ENCODE measurements around the gene SIVA1.

Gene SIVA1

GRCh38 chr14:104785708-104786080 lies 32.7 kb downstream of the SIVA1 start:
- no peak for DNase-seq

- no peak for DNase-seq
Observed at GRCh38 chr14:104786091-104786586, 33.2 kb downstream of the SIVA1 start.

DNA sequence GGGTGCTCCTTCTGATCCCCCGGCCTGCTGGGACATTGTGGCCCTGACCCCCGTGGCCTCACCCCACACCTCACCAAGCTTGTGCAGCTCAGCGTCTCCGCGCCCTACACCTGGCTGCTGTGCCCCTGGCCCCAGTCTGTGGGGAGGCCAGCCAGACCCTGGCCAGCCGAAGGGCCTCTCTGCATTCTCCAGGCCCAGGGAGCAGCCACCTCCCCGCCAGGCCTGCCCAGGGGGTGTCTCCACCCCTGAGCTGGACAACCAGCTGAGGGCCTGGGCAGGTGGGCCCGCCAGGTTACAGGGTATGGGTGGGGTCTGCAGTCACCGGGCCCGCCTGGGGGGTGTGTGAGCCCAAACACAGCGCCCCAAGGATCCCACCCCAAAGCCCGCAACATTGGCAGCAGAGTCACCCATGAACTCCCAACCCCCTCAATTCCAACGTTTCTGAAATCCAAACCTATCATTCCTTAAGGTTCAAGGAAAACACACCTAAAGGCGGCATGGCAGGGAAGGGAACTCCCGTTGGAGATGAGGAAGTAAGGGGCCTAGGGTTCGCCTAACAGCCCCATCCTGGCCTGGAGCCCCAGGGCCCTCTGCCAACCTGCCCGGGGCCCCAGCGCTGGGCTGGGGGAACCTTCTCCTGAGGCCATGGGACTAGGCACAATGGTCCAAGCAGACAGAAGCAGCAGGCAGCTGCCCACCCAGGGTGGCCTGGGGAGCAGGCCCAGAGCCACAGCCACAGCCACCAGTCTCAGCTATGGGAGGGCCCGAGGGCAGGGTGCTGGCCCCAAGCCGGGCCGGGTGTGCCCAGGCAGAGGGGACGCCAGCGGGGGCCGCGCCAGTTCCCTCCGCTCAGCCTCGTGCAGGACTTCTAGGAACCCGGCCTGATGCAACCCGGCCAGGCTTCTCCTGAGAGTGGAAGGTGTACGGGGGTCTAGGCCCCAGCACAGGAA lies 34.1 kb downstream of the SIVA1 start:
- no peak for DNase-seq

DNA sequence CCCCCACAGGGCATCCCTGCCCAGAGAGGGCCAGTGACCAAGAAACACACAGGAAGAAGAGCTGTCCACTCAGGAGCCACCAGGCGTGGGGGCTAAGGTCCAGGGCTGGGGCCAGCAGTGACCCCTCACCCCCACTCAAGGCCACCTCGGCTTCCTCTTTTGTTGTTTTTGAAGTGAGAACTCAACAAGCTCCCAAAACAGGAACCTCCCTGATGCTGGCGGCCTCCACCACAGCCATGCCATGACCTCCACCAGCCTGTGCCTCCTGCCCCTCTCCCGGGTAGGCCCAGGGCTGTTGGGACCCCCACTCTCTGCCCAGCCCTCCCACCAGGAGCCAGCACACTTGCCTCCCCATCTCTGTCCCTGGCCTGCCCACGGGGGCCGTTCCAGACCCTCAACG lies 34.8 kb downstream of the SIVA1 start:
- no peak for DNase-seq

- no peak for DNase-seq
Observed at GRCh38 chr14:104788161-104788818, 35.3 kb downstream of the SIVA1 start.

GRCh38 chr14:104788873-104789663 lies 36.1 kb downstream of the SIVA1 start:
- DNase-seq, result no peak

DNA sequence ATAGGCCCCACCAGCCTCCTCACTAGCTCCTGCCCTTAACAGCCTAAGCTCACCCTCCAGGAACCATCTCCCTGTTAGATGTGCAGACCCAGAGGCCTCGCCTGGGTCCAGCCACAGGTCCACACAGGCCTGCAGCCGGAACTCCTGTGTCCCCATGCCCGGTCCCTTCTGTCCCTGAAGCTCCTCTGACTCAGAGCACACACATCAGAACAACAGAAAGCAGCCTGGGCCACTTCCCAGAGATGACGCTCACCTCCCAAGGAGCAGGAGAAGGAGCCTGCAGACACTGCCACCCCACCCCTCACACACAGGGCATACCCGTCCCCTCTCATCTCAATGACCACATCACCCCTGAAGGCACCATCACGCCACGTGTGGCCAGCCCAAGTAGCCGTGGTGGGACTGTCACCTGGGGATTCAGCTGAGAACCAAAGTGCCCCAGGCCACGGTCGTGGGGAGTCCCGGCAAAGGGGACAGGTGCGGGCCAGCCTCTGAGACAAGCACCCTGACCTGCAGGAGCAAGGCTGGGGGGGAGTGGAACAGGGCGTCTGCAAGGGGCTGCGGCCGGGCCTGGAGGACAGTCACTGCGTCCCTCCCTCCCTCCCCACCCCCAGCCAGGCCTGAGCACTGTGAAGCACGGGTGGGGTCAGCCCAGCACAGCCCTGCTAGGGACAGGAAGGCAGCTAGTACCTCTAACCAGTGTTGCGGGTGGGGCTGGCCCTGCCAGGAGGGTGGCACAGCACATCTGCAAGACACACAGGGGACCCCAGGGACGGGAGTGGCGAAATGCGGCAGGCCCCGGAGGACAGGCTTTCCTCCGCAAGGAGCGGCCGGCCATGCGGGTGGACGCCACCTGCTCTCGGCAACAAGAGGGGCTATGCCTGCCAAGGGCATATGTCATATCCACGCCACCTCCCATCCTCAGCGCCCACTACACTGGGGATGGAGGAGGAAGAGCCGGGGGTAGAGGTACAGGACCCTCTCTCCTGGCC lies 37.1 kb downstream of the SIVA1 start:
- no peak for DNase-seq

GRCh38 chr14:104791425-104791824 lies 38.5 kb downstream of the SIVA1 start:
- DNase-seq, result no peak

DNA sequence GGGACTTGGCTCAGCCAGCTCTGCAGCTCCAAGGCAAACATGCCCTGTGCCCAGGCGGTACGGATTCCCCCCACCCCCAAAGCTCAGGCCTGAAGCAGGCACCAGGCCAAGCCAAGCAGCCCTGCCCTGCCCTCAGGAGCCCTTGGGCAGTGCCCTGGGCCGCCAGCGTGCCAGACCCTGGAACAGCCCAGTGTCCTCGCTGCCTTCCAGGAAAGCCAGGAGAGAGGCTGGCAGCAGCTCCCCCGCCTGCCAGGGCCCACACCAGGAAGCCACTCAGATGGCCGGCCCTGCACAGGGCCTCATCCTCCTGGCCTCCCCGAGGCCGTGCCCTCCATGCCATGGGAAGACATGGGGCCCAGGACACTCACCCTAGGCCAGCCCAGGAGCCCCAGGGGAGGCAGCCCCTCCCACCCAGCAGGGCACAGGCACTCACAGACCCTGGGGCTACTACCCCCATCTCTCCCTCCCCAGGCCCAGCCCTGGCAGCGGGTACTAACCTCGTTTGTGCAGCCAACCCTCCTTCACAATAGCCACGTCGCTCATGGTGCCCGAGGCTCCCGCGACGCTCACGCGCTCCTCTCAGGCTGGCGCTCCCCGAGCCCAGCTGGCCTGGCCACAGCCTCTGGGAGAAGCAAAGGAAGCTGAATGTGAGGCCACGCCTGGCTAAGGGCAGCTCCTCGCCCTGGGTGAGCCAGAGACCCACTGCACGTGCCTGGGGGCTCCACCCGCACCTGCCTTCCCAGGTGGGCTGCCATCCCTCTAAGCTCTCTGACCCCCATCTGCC lies 39.3 kb downstream of the SIVA1 start:
- DNase-seq, result peak; percentile 57

- DNase-seq, result no peak
Observed at GRCh38 chr14:104792945-104793702, 40.2 kb downstream of the SIVA1 start.

DNA sequence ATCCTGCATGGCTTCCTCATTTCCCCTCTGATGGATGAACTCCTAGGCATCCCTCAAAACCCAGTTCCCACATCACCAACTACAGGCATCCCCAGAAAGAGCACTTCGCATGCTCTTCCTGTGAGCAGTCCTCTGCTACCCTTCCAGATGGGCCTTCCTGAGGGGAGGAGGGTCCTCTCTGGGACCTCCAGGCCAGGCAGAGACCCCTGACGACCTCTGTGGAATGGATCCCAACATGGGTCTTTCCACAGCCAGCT lies 40.7 kb downstream of the SIVA1 start:
- DNase-seq, result no peak

DNA sequence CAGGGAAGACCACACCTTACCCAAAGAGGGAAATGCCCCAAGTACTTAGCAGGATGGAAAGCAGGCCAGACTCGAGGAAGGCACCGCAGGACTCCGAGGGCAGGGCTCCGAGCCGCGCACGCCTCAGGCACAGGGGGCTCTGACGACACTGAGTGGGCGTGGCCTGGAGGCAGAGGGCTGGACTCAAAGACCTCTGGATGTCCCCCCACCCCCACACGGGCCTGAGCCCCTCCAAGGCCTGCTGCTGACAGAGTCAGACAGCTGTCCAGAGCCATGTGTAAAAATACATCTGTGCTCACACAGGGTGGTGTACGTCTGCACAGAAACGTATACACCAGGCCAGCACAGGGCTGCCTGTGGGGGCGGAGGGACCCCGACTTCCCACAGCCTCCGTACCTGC lies 41.2 kb downstream of the SIVA1 start:
- no peak for DNase-seq

DNA sequence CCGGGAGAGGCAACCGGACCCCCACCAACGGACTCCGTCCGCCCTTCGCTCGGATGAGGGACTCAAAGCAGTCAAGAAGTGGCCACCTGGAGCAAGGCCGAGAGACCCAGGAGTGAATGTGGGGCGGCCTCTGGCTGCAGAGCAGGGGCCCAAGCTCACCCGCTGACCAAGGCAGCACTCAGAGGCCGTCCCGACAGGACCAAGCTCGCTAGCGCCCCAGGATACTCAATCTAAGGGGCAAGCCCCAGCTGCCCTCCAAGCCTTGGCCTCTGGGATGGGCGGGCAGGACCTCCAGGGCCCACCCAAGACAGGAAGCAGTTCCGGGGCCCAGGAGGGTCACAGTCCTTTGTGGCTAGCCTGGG lies 41.7 kb downstream of the SIVA1 start:
- no peak for DNase-seq

GRCh38 chr14:104794993-104795780 lies 42.2 kb downstream of the SIVA1 start, which contains the start of gene AKT1:
Gene AKT1, minus strand, starts transcription at chr14:104795748. Its CDS starts 3,105 bp downstream, at chr14:104792643.
- no peak for DNase-seq

GRCh38 chr14:104795781-104796686 lies 43.1 kb downstream of the SIVA1 start:
- peak; percentile 41 for DNase-seq

GRCh38 chr14:104796687-104797081 lies 43.7 kb downstream of the SIVA1 start:
- no peak for DNase-seq

DNA sequence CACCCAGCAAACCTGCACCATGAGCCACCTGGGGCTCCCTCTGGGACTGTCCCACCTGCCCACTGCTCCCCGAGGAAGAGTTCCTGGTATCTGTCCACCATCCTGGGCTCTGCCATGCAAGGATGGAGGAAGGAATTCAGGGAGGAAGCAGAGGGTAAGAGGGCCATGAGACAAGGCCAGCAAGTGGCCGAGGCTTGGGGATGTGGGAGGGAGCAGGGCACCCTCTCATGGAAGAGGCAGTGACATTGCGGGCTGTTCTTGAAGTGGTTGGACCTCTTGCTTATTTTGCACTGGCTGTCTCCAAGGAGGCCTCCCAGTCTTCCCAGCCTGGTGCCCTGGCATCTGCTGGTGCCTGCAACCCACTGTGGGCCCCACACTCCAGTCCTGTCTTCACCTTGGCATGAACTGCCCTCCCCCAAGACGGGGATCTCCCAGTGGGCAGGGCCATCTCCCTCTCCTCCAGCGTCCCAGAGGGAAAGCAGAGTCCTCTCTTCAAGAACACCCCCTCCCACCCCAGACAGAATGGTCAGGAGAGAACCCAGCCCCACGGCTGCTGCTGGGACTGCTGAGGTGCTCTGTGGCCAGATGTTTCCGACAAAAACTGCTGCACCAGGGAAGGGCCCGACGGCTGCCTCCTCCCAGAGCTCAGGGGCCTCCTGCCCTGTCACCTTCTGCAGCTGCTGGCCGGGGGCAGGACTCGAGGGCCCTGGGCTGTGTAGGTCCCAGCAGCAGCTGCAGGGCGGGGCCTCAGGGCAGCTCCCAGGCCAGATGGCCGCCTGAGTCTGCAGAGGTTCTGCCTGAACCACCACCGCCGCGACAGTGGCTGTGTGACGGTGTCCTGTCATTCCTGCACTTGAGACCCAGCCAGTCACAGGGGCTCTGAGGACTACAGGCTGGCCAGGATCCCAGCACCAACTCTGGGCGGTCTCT lies 44.4 kb downstream of the SIVA1 start:
- DNase-seq, result no peak

All from NCI-H2107 (cell line).